ENCODE results near the gene IDH3G.

DNA sequence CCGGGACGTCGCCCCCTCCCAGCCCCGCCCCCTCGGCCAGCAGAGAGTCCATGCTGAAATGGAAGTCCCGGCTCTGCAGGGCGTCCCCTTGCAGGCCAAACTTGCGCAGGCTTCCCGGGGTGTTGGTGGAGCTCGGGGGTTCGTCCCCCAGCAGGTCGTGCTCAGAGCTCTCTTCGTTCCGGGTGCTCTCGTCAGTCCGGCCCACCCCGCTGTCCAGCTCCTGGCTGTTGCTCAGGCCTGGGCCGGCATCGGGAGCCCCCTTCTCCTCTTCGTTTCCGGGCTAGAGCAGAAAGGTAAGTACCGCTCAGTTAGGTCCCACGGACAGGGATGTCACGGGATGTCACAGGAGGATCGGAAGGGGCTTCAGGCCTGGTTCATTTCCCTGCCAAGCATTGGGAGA, 10.4 kb upstream of the IDH3G start:
- TF ChIP-seq, protein P1, sequence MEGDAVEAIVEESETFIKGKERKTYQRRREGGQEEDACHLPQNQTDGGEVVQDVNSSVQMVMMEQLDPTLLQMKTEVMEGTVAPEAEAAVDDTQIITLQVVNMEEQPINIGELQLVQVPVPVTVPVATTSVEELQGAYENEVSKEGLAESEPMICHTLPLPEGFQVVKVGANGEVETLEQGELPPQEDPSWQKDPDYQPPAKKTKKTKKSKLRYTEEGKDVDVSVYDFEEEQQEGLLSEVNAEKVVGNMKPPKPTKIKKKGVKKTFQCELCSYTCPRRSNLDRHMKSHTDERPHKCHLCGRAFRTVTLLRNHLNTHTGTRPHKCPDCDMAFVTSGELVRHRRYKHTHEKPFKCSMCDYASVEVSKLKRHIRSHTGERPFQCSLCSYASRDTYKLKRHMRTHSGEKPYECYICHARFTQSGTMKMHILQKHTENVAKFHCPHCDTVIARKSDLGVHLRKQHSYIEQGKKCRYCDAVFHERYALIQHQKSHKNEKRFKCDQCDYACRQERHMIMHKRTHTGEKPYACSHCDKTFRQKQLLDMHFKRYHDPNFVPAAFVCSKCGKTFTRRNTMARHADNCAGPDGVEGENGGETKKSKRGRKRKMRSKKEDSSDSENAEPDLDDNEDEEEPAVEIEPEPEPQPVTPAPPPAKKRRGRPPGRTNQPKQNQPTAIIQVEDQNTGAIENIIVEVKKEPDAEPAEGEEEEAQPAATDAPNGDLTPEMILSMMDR (conservative IDR thresholded peaks at IDR 0.05 in 1 of 2, IDR thresholded peaks at IDR 0.05 in 1 of 2; ENCODE audit: low read depth in 1 of 2, low read length in 2 of 2): no peak
- TF ChIP-seq EZH2 (IDR thresholded peaks at IDR 0.05; ENCODE audit: low read length, missing control alignments): no peak

Data from fibroblast of lung (primary cell).